ENCODE results near the gene BMP4. TPM values are rescaled to one million over a fixed set of nuclear protein-coding genes. Genes with fewer than 3 reads are reported as not detected.

BMP4 gene
- total and polyA plus RNA-seq, 9 donors: 12.0 to 30.5 (median 19.5) TPM

- peaks cover 29% of the 10 kb centered on the region for H3K36me3 ChIP-seq (ENCODE audit: control insufficient read depth, insufficient read depth, low read length)
- peak overlapping the region; percentile 80 for H3K4me3 ChIP-seq (ENCODE audit: low read length)
- peaks cover 58% of the 10 kb centered on the region for H3K27me3 ChIP-seq (ENCODE audit: control insufficient read depth, insufficient read depth, low read length)
- WGBS (ENCODE audit: insufficient coverage): 0% methylated on average over 42 of the region's 51 CpGs
- H3K4me1 ChIP-seq (ENCODE audit: control insufficient read depth, insufficient read depth, low read length): peaks cover 30% of the 10 kb centered on the region
- H3K9me3 ChIP-seq (replicated peaks; ENCODE audit: control insufficient read depth, low read depth, low read length): no peaks in the 10 kb centered on the region
- peak; percentile 70 for DNase-seq
- peak overlapping the region; percentile 81 for H3K27ac ChIP-seq (ENCODE audit: low read length)
Observed at GRCh38 chr14:53953828-53954550, 2.6 kb downstream of the BMP4 start.

GRCh38 chr14:53953002-53953827 is 3.4 kb downstream of the BMP4 start:
- WGBS (ENCODE audit: insufficient coverage): 1% methylated on average over 48 of the region's 72 CpGs
- peaks cover 58% of the 10 kb centered on the region for H3K27me3 ChIP-seq (ENCODE audit: control insufficient read depth, insufficient read depth, low read length)
- H3K4me1 ChIP-seq (ENCODE audit: control insufficient read depth, insufficient read depth, low read length): peaks cover 30% of the 10 kb centered on the region

GRCh38 chr14:53952533-53952932 is 4.1 kb downstream of the BMP4 start:
- peak; percentile 61 for DNase-seq
- H3K27ac ChIP-seq (ENCODE audit: low read length): peak overlapping the region; percentile 74
- 12% methylated on average over 7 of the region's 10 CpGs for WGBS (ENCODE audit: insufficient coverage)
- no peaks in the 10 kb centered on the region for H3K9me3 ChIP-seq (replicated peaks; ENCODE audit: control insufficient read depth, low read depth, low read length)
- H3K36me3 ChIP-seq (ENCODE audit: control insufficient read depth, insufficient read depth, low read length): peaks cover 29% of the 10 kb centered on the region
- peaks cover 34% of the 10 kb centered on the region for H3K4me1 ChIP-seq (ENCODE audit: control insufficient read depth, insufficient read depth, low read length)
- peak overlapping the region; percentile 44 for H3K4me3 ChIP-seq (ENCODE audit: low read length)
- peaks cover 56% of the 10 kb centered on the region for H3K27me3 ChIP-seq (ENCODE audit: control insufficient read depth, insufficient read depth, low read length)

More at GRCh38 chr14:53953002-53953827, 3.4 kb downstream of the BMP4 start:
- peak overlapping the region; percentile 80 for H3K4me3 ChIP-seq (ENCODE audit: low read length)
- H3K27ac ChIP-seq (ENCODE audit: low read length): peak overlapping the region; percentile 81
- H3K36me3 ChIP-seq (ENCODE audit: control insufficient read depth, insufficient read depth, low read length): peaks cover 29% of the 10 kb centered on the region
- no peaks in the 10 kb centered on the region for H3K9me3 ChIP-seq (replicated peaks; ENCODE audit: control insufficient read depth, low read depth, low read length)
- DNase-seq: peak; percentile 96

- DNase-seq: peak; percentile 37
- peak overlapping the region; percentile 10 for H3K27ac ChIP-seq (ENCODE audit: low read length)
- H3K4me1 ChIP-seq (ENCODE audit: control insufficient read depth, insufficient read depth, low read length): peaks cover 38% of the 10 kb centered on the region
- H3K4me3 ChIP-seq (ENCODE audit: low read length): peak overlapping the region; percentile 44
- WGBS (ENCODE audit: insufficient coverage): 12% methylated on average over 28 of the region's 32 CpGs
- H3K27me3 ChIP-seq (ENCODE audit: control insufficient read depth, insufficient read depth, low read length): peaks cover 54% of the 10 kb centered on the region
- peaks cover 29% of the 10 kb centered on the region for H3K36me3 ChIP-seq (ENCODE audit: control insufficient read depth, insufficient read depth, low read length)
- H3K9me3 ChIP-seq (replicated peaks; ENCODE audit: control insufficient read depth, low read depth, low read length): no peaks in the 10 kb centered on the region
Observed at GRCh38 chr14:53951627-53952303, 4.9 kb downstream of the BMP4 start.

GRCh38 chr14:53951243-53951626 is 5.4 kb downstream of the BMP4 start:
- Histone ChIP-seq H3K27ac (ENCODE audit: low read length) (no peak overlapping the region), H3K27me3 (ENCODE audit: control insufficient read depth, insufficient read depth, low read length) (peaks cover 52% of the 10 kb centered on the region), H3K9me3 (replicated peaks; ENCODE audit: control insufficient read depth, low read depth, low read length) (no peaks in the 10 kb centered on the region), H3K36me3 (ENCODE audit: control insufficient read depth, insufficient read depth, low read length) (peaks cover 30% of the 10 kb centered on the region), H3K4me3 (ENCODE audit: low read length) (peak overlapping the region; percentile 44), H3K4me1 (ENCODE audit: control insufficient read depth, insufficient read depth, low read length) (peaks cover 39% of the 10 kb centered on the region)
- peak; percentile 58 for DNase-seq
- 20% methylated on average over 1 of the region's 6 CpGs for WGBS (ENCODE audit: insufficient coverage)

DNA sequence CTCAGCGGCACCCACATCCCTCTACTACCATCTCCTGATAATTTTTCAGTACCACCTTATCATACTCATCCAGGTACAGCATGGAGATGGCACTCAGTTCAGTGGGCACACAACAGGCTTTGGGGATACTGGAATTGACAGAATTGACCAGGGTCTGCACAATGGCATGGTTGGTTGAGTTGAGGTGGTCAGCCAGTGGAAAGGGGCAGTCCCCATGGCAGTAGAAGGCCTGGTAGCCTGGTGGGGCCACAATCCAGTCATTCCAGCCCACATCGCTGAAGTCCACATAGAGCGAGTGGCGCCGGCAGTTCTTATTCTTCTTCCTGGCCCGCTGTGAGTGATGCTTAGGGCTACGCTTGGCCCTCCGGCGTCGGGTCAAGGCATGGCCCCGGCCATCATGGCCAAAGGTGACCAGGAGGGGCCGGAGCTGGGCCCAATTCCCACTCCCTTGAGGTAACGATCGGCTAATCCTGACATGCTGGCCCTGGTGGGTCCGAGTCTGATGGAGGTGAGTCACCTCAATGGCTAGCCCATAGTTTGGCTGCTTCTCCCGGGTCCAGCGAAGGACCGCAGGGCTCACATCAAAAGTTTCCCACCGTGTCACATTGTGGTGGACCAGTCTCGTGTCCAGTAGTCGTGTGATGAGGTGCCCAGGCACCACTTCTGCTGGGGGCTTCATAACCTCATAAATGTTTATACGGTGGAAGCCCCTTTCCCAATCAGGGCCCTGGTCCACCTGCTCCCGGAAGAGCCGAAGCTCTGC is 6.4 kb downstream of the BMP4 start:
- WGBS (ENCODE audit: insufficient coverage): 94% methylated on average over 20 of the region's 24 CpGs
- Histone ChIP-seq H3K36me3 (ENCODE audit: control insufficient read depth, insufficient read depth, low read length) (peaks cover 31% of the 10 kb centered on the region), H3K4me1 (ENCODE audit: control insufficient read depth, insufficient read depth, low read length) (peaks cover 35% of the 10 kb centered on the region), H3K4me3 (ENCODE audit: low read length) (no peak overlapping the region), H3K27ac (ENCODE audit: low read length) (no peak overlapping the region), H3K27me3 (ENCODE audit: control insufficient read depth, insufficient read depth, low read length) (peaks cover 47% of the 10 kb centered on the region), H3K9me3 (replicated peaks; ENCODE audit: control insufficient read depth, low read depth, low read length) (no peaks in the 10 kb centered on the region)
- no peak for DNase-seq

DNA sequence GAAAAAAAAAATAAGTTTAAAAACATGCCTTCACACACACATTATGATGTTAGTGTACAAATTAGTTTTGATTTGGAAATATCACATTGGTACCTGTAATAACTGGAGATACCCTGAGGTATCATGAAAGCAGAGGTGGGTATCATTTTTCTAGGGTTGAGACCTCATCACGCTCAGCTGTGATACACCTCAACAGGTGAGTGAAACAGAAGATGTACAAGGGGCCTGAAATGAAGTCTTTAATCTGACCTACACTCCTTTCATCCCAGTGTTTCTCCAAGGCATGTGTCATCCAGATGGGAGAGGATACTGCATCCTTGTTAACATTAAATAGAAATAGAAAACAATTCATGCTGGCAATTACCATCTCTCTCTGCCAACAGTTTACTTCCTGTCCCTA is 7.4 kb downstream of the BMP4 start:
- Histone ChIP-seq H3K36me3 (ENCODE audit: control insufficient read depth, insufficient read depth, low read length) (peaks cover 31% of the 10 kb centered on the region), H3K9me3 (replicated peaks; ENCODE audit: control insufficient read depth, low read depth, low read length) (no peaks in the 10 kb centered on the region), H3K27me3 (ENCODE audit: control insufficient read depth, insufficient read depth, low read length) (peaks cover 37% of the 10 kb centered on the region), H3K27ac (ENCODE audit: low read length) (no peak overlapping the region), H3K4me1 (ENCODE audit: control insufficient read depth, insufficient read depth, low read length) (peaks cover 30% of the 10 kb centered on the region), H3K4me3 (ENCODE audit: low read length) (no peak overlapping the region)
- WGBS (ENCODE audit: insufficient coverage): no CpG with 5 or more reads among the region's 1 CpG
- no peak for DNase-seq

DNA sequence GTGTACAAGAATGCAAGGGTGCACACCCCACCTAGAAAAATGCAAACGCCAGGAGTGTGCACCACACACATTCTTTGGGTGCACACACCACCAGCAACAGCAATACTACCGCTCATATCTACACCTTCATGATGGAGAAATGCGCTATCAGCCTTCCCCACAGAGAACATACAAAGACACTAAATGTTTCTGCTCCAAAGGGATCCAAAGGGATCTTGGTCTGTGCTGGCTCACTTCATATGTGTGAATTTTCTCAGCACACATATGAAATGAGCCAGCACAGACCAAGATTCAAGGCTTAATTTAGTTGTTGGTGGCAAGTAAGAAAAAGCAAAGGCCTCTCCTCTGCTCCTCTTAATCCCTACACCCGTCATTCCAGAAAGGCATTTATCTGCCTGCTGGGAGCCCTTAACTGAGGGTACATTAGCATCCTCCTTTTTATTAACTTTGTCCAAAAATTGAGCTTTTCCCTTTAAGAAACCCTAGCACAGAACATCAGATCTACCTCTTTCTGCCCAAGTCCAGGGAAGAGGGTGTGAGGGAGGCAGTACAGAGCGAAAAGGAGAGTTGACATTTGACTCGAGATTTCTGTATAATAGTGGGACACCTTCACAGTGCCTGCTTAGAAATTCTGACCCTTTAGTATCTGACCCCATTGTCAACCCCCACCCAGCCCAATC is 8.3 kb downstream of the BMP4 start:
- Histone ChIP-seq H3K27me3 (ENCODE audit: control insufficient read depth, insufficient read depth, low read length) (peaks cover 30% of the 10 kb centered on the region), H3K4me1 (ENCODE audit: control insufficient read depth, insufficient read depth, low read length) (peaks cover 30% of the 10 kb centered on the region), H3K27ac (ENCODE audit: low read length) (no peak overlapping the region), H3K9me3 (replicated peaks; ENCODE audit: control insufficient read depth, low read depth, low read length) (no peaks in the 10 kb centered on the region), H3K36me3 (ENCODE audit: control insufficient read depth, insufficient read depth, low read length) (peaks cover 31% of the 10 kb centered on the region), H3K4me3 (ENCODE audit: low read length) (no peak overlapping the region)
- 42% methylated on average over 3 of the region's 6 CpGs for WGBS (ENCODE audit: insufficient coverage)
- no peak for DNase-seq

DNA sequence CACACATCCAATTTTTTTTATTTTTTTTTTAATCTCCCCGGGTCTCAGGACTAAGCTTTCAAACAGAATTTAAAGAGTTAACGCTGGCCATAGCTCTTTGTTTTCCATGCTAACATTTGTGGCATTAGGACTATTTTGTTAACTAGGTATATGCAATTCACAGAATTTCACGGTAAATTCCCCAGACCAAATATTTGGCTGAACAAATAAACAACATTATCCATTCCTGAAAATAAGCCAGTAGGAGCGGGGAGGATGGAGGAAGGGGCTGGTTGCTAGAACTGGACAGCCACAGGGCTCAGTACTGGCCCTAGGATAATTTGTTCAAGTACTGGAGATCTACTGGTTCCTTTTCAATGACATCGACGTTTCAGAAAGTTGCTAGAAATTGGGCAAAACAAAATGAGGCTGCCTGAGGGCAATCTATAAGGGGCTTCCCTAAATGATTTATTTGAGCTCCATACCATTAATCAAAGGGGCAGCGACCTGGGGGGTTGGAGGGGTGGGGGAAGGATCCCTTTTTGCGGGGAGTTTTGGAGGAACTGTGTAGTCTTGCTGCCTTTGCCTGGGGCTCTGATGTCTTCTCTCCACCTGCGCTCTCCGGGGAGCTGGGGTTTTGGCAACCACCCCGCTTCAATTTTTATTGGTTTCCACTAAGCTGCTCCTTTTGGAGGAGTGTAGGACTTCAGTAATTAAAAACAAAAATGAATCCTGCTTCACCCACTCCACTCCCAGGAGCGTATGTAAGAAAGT is 9.0 kb downstream of the BMP4 start:
- H3K27me3 ChIP-seq (ENCODE audit: control insufficient read depth, insufficient read depth, low read length): peaks cover 26% of the 10 kb centered on the region
- H3K4me3 ChIP-seq (ENCODE audit: low read length): no peak overlapping the region
- H3K27ac ChIP-seq (ENCODE audit: low read length): no peak overlapping the region
- H3K4me1 ChIP-seq (ENCODE audit: control insufficient read depth, insufficient read depth, low read length): peaks cover 27% of the 10 kb centered on the region
- no peaks in the 10 kb centered on the region for H3K9me3 ChIP-seq (replicated peaks; ENCODE audit: control insufficient read depth, low read depth, low read length)
- DNase-seq: peak; percentile 63
- 13% methylated on average over 2 of the region's 12 CpGs for WGBS (ENCODE audit: insufficient coverage)
- peaks cover 29% of the 10 kb centered on the region for H3K36me3 ChIP-seq (ENCODE audit: control insufficient read depth, insufficient read depth, low read length)

Data from muscle of leg (tissue), 11 donors.